HG03342 (cell line): Measurements from ENCODE around the gene TLCD3B.

Source experiments
- ATAC-seq: cut with Tn5 transposase; IDR thresholded peaks from one replicate; pipeline ENCODE4 v1.9.1; 2021; ENCODE audit warnings: mild to moderate bottlenecking, moderate library complexity; ENCODE audit not compliant: unreplicated experiment

The TLCD3B gene

DNA sequence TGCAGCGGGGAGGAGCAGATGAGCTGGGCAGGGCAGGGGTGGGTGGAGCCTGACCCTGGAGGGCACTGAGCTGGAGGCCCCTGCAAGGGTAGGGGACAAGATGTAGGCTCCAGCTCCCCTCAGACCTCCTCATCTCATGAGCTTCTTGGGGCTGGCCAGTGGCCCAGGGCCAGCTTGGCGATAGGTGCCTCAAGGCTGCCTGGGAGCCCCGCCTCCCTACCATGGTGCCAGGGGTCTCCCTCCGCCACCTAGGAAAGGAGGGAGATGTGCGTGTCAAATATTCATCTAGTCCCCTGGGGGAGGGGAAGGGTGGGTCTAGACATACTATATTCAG is 39.5 kb downstream of the TLCD3B start:
- ATAC-seq: no peak

DNA sequence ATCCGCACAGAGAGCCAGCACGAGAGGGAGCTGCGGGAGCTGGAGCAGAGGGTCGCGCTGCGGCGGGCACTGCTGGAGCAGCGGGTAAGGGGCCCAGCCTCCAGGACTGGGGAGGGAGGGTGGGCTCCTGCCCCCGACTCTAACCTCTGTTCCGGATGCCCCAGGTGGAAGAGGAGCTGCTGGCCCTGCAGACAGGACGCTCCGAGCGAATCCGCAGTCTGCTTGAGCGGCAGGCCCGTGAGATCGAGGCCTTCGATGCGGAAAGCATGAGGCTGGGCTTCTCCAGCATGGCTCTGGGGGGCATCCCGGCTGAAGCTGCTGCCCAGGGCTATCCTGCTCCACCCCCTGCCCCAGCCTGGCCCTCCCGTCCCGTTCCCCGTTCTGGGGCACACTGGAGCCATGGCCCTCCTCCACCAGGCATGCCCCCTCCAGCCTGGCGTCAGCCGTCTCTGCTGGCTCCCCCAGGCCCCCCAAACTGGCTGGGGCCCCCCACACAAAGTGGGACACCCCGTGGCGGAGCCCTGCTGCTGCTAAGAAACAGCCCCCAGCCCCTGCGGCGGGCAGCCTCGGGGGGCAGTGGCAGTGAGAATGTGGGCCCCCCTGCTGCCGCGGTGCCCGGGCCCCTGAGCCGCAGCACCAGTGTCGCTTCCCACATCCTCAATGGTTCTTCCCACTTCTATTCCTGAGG is 40.0 kb downstream of the TLCD3B start:
- ATAC-seq: no peak

DNA sequence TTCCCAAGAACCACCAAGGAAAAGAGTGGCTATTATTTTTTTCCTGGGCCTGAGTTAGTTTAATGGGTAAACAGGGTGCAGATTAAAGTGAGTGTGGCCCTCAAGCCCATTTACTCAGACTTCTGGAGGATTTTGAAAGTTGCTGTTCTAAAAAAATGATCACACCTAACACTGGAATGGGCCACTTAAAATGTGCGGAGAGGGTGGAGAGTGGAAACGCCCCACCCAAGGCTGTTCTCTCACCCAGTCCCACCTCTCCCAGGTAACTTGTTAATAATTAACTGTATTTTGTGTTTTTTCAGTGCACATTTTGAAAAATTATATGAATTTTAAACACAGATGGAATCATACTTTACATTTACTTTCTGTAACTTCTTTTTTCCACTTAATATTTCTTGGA is 41.0 kb downstream of the TLCD3B start:
- no peak for ATAC-seq

DNA sequence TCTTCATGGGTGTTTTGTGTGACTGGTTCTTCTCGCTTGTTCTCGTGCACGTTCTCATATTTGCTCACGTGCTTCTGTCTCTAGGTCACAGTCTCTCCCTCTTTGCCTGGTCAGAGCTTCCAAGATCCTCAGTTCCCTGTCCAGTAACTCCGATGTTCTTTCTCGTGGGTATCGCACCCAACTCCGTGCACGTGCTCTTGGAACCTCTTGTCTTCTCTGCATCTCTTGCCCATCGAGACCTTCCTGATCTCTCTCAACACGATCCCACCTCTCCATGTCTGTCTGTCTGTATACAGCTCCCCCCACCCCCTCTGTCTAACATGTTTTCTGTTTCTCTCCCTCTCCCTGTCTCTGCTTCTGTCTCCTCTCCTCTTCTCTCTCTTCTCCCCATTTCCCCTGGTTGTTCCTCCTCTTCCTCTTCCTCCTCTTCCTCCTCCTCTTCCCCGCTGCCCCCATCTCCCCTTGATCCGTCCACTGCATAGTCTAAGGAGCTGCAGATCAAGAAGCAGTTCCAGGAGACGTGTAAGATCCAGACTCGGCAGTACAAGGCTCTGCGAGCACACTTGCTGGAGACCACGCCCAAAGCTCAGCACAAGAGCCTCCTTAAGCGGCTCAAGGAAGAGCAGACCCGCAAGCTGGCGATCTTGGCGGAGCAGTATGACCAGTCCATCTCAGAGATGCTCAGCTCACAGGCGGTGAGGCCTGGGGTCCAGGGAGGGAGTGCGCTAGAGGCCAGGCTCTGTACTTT is 41.8 kb downstream of the TLCD3B start:
- ATAC-seq: no peak

DNA sequence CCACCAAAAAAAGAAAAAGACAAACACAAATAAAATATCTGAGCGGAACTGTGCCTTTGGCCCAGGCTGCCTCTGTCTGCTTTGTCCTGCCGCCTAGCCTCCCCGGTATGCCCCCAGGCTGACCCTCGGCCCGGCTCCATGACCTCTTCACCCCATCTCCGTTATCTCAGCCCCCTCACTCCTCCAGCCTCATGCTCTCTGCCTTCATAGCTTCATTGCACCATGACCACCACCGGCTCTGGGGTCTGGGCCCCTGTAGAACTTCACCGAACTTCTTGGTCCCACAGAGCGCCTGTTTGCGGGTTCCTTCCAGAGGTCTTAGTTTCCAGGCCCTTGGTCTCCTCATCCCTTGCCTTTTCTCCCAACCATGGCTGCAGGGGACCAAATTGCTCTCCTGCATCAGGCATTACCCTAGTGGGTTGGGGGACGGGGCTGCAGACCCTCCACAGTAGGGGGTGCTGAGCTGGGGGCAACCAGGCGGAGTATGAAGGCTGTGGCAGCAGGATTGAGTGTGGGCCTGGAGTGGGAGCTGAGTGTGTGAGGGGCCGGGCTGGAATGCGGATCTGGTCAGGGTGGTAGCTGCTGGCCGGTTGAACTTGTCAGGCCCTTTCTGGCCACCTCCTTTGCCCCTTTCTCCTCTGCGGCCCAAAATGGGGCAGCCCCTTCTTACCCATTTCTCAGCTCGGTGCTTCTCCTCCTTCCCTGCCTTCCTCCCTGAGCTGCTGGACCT is 42.6 kb downstream of the TLCD3B start:
- ATAC-seq: no peak

DNA sequence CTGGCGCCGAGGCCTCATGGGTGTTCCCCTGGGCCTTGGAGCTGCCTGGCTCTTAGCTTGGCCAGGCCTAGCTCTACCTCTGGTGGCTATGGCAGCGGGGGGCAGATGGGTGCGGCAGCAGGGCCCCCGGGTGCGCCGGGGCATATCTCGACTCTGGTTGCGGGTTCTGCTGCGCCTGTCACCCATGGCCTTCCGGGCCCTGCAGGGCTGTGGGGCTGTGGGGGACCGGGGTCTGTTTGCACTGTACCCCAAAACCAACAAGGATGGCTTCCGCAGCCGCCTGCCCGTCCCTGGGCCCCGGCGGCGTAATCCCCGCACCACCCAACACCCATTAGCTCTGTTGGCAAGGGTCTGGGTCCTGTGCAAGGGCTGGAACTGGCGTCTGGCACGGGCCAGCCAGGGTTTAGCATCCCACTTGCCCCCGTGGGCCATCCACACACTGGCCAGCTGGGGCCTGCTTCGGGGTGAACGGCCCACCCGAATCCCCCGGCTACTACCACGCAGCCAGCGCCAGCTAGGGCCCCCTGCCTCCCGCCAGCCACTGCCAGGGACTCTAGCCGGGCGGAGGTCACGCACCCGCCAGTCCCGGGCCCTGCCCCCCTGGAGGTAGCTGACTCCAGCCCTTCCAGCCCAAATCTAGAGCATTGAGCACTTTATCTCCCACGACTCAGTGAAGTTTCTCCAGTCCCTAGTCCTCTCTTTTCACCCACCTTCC is 43.5 kb downstream of the TLCD3B start:
- no peak for ATAC-seq

DNA sequence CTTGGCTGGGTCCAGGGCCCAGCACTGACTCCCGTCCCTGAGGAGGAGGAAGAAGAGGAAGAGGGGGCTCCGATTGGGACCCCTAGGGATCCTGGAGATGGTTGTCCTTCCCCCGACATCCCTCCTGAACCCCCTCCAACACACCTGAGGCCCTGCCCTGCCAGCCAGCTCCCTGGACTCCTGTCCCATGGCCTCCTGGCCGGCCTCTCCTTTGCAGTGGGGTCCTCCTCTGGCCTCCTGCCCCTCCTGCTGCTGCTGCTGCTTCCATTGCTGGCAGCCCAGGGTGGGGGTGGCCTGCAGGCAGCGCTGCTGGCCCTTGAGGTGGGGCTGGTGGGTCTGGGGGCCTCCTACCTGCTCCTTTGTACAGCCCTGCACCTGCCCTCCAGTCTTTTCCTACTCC is 44.1 kb downstream of the TLCD3B start:
- no peak for ATAC-seq

DNA sequence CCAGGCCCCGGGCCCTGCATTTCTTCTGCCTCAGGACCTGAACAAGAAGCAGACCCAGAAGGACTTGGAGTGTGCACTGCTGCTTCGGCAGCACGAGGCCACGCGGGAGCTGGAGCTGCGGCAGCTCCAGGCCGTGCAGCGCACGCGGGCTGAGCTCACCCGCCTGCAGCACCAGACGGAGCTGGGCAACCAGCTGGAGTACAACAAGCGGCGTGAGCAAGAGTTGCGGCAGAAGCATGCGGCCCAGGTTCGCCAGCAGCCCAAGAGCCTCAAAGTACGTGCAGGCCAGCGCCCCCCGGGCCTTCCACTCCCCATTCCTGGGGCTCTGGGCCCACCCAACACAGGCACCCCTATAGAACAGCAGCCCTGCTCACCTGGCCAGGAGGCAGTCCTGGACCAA is 44.8 kb downstream of the TLCD3B start:
- no peak for ATAC-seq

DNA sequence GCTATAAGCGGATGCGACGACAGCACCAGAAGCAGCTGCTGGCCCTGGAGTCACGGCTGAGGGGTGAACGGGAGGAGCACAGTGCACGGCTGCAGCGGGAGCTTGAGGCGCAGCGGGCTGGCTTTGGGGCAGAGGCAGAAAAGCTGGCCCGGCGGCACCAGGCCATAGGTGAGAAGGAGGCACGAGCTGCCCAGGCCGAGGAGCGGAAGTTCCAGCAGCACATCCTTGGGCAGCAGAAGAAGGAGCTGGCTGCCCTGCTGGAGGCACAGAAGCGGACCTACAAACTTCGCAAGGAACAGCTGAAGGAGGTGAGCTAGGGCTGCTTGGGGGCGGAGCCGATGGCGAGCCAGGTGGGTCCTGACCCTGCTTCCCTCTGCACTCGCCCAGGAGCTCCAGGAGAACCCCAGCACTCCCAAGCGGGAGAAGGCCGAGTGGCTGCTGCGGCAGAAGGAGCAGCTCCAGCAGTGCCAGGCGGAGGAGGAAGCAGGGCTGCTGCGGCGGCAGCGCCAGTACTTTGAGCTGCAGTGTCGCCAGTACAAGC is 45.7 kb downstream of the TLCD3B start:
- ATAC-seq: no peak

DNA sequence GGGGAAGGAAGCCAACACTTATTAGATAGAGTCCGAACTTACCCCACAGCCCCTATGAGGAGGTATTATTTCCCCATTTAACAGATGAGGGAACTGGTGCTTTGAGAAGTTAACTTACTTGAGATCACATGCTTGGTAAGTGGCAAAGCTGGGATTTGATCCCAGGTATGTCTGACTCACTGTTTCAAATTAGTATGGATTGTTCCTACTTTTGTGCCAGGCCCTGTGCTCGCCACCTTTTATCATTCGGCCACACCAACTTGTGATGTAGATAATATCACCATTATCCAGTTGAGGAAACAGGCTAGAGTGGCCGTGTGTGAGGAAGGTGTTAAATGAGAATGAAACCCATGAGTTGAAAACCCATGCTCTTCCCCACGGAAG is 46.3 kb downstream of the TLCD3B start:
- no peak for ATAC-seq

DNA sequence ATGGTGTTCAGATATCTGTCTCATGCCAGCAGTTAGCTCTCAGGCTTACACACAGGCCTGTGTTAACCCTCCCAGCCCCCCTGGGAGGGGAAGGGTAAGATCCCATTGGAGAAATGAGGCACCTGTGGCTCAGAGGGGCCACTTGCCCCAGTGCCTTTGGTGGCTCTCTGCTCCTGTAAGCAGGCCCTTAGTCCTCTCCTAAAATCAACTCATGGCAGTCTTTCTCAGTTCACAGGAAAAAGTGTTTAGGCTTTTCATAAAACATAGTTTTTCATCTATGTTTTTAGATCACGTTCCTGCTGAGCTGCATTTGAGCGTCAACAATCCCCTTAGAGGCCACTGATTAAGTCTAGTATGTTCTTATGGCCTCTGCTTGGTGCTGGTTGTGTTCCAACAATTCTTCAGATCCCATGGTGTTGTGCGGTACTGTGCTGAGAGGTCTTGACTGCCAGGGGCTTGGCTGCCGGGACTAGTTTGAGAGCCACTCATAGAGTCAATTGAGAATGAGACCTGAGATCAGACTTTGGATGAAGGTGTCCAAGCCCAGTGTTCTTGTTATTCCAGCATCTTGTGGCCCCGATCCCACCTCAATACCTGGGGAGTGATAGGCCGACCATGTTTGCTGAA is 46.8 kb downstream of the TLCD3B start:
- ATAC-seq: no peak

DNA sequence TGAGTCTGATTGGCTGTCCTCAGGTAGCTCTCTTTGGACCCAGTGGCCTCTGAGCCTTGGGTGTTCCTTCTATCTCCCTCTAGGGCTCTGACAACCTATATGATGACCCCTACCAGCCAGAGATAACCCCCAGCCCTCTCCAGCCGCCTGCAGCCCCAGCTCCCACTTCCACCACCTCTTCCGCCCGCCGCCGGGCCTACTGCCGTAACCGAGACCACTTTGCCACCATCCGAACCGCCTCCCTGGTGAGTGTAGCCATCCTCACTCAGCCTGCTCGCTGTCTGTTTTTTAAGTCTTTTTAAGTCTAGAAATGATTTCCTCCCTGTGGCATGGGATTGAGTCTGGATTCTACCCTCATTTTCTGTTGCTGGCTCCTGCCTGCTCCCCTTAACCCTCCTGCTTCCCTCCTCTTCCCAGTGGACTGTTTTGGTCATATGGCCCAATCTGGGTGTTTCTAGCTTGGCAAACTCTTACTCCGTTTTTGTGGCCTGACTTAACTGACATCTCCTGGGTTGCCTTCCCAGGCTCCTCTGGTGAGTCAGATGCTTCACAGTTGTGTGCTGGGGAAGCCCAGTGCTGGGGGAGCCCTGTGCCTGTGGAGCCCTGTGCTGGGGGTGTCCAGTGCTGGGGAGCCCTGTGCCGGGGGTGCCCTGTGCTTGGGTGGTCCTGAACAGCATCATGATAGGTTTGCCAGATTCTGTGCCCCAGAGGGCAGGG is 47.5 kb downstream of the TLCD3B start:
- no peak for ATAC-seq

DNA sequence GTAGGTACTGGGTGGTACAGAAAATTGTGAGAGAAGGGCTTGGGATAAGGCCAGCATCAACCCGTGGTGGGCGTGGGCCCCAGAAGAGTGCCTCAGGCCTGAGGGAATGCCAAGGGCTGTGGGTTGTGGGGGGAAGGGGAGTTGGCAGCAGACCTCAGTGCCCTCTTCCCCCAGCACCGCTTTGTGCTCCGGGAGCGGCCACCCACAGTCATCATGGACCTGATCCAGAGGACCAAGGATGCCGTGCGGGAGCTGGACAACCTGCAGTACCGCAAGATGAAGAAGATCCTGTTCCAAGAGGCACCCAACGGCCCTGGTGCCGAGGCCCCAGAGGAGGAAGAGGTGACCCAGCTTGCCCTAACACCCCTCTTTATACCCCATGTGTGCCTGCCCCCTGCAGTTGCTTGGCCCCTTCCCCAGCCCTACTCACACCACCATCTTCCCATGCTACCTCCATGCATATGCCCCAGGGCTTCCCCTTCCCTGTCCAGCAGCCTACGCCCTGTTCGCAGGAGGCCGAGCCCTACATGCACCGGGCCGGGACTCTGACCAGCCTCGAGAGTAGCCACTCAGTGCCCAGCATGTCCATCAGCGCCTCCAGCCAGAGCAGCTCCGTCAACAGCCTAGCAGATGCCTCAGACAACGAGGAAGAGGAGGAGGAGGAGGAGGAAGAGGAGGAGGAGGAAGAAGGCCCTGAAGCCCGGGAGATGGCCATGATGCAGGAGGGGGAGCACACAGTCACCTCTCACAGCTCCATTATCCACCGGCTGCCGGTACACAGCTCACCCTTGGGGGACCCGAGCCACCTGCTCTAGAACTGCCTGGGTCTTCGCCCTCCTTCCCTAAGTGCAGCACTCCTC is 48.3 kb downstream of the TLCD3B start:
- ATAC-seq: no peak

DNA sequence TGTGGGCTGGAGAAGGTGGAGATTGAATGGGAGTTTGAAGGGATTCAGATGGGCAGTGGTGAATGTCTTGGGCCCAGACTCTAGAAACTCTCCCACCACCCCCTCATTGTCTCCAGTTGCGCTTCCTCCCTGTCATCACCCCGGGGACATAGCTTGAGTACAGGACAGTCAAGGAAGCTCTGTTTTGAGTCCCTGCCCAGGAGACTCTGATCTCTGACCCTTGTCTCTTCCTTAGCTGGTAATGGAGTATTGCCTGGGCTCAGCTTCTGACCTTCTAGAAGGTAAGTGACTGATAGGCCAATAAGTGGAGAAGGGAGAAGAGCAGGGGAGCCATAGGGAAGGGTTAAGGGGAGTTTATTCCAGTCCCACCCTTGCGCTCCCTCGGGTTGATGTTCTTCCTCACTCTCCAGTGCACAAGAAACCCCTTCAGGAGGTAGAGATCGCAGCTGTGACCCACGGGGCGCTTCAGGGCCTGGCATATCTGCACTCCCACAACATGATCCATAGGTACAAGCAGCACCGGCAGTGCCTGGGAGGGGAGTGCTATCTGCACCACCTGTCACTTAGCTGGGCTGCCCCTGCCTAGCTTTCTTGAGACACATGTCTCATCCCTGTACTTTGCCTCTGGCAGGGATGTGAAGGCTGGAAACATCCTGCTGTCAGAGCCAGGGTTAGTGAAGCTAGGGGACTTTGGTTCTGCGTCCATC is 52.4 kb downstream of the TLCD3B start:
- no peak for ATAC-seq

DNA sequence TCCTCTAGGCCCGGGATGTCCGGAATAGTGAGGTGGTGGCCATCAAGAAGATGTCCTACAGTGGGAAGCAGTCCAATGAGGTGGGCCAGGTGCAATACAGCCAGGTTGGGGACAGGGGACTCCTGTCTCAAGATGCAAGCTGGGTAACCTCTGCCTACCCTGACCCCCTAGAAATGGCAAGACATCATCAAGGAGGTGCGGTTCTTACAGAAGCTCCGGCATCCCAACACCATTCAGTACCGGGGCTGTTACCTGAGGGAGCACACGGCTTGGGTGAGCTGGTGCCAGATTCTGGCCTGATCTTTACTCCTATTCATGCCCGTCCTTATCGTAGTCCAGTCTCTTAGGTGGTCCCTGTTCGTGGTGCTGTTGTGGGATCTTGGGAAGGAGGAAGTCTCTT is 53.0 kb downstream of the TLCD3B start:
- no peak for ATAC-seq

DNA sequence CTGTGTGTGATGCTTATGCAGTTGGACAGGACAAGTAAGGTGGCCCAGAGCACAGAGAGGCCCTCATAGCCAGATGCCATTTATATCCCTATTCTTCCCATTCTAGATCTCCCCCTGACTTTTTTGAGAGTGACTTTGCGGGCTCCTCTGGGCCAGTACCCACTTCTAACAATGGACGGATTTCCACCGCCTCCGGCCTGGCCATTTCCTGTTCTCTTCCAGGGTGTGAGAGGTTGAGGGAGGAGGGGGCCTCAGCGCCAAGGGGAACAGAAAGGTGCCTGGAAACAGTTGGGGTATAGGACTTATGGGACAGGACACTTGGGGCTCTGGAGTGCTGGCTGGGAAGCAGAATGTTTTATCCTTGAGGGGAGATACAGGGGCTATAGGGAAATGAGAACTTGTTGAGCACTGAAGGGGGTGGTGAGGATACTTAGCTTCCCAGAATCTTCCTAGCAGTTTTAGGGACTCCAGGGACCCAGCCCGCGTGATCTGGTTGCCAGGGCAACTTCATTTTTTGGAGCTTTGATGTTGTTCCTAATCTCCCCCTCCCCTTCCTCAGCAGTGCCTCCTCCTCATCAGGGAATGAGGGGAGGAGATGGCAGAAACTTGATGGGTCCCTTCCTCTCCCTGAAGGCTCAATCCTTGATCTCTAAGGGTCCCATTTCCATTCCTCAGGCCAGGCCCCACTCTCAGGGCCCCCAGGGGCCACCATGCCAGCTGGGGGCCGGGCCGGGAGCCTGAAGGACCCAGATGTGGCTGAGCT is 53.8 kb downstream of the TLCD3B start:
- ATAC-seq: no peak

DNA sequence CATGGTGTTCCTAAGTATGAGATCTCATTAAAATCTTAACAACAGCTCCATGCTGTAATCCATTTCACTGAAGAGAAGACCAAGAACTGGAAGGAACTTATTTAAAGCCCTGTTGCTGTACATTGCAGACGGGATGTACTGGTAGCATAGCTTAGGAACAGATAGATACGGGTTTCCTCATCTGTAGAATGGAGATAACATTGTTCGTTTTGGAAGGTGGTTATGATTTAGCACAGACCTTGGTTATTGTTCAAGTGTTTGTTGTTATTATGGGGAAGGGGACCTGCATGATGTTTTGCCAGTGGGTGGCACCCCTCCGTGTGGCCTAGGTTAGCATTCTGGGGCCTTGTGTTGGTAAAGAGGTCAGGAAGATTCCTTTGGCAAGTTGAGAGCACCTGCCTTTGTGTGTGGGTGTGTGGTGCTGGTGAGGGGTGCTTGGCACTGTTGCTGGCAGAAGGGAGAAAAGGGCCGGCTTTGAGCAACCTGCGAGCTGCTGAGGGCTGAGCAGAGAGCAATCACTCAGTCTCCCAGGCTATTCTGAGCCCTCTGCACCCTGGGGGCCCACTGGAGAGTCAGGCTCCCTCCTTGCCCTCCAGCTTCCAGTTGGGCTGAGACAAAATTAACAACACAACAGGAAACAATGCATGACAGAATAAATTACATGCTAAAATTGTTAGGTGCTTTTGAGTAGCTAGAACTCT is 55.1 kb downstream of the TLCD3B start:
- no peak for ATAC-seq
